Measurements from ENCODE around the gene TAGLN.
"Not testable (repeated sequence)": the region's sequence is repeated elsewhere in the genome, so short reads cannot be mapped to it uniquely, and the experiment has no call there.

TAGLN gene

GRCh38 chr11:117195258-117195657 is 3.9 kb upstream of the TAGLN start:
- DNase-seq (ENCODE audit: low read depth in 1 of 2, low spot score in 1 of 2) = no peak

DNA sequence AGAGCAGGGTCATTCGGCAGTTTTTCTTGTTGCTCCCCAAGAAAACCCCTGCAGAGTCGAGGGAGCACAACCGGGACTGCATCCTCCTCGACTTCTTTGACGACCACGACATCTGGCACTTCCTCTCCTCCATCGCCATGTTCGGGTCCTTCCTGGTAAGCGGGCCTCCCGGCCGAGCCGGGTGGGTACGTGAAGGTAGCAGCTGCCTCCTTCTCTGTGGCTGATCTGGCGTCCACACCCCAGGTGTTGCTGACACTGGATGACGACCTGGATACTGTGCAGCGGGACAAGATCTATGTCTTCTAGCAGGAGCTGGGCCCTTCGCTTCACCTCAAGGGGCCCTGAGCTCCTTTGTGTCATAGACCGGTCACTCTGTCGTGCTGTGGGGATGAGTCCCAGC is 3.4 kb upstream of the TAGLN start:
- no peak for DNase-seq (ENCODE audit: low read depth in 1 of 2, low spot score in 1 of 2)

- DNase-seq (ENCODE audit: low read depth in 1 of 2, low spot score in 1 of 2) = no peak
Observed at GRCh38 chr11:117197006-117197405, 2.2 kb upstream of the TAGLN start.

GRCh38 chr11:117197516-117198456 is 1.4 kb upstream of the TAGLN start:
- no peak for DNase-seq (ENCODE audit: low read depth in 1 of 2, low spot score in 1 of 2)

DNA sequence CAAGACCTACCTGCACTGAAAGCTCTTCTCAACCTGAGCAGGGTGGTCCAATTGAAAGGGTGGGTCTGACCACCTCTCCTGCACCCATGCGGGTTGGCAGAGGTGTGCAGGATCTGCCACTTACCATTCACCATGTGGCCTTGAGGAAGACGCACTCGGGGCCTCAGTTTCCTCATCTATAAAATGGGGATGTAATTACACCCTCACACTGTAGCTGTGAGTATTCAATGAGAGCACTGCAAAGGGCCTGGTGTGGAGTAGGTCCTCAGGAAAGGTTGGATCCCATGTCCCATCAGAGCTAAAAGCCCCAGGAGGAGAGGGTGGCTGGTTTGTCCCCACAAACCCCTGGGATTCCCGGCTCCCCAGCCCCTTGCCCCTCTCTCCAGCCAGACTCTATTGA is 557 bp upstream of the TAGLN start:
- no peak for DNase-seq (ENCODE audit: low read depth in 1 of 2, low spot score in 1 of 2)

GRCh38 chr11:117199916-117200812 is 994 bp downstream of the TAGLN start:
- no peak for DNase-seq (ENCODE audit: low read depth in 1 of 2, low spot score in 1 of 2)

DNA sequence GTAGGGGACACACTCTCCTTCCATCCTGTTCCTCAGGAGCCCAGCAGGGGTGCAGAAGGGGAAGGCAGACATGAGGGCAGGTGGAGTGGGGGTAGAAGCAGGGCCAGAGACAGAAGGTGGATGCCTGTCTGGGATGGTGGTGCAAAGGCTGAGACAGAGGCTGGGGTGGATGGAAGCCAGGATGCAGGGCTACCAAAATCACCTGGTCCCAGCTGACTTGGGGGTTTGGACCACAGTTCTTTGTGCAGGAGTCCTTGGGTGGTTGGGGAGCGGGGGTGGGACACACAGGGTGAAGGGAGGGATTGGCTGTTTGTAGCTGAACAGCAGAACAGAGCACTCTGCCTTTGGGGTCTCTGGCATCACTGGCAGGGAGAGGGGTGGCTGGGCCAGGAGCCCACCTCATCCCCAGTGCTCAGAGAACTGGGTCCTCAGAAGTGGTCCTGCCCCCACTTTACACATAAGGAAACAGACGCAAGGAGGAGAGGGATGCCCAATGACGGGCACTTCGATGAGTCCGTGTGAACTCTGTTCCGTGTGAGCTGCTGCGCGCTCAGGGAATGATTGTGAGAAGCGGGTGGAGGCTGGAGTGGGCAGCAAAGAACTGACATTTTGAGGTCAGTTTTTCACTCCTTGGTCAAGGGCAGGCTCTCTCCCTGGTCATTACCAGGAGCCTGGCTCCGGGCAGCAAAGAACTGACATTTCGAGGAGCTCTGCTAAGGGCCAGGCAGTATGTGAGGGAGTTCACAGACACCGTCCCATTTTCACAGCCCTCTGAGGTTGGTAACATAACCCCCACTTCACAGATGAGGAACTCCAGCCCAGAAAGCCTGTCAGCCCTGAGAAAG is 1.9 kb downstream of the TAGLN start:
- no peak for DNase-seq (ENCODE audit: low read depth in 1 of 2, low spot score in 1 of 2)

DNA sequence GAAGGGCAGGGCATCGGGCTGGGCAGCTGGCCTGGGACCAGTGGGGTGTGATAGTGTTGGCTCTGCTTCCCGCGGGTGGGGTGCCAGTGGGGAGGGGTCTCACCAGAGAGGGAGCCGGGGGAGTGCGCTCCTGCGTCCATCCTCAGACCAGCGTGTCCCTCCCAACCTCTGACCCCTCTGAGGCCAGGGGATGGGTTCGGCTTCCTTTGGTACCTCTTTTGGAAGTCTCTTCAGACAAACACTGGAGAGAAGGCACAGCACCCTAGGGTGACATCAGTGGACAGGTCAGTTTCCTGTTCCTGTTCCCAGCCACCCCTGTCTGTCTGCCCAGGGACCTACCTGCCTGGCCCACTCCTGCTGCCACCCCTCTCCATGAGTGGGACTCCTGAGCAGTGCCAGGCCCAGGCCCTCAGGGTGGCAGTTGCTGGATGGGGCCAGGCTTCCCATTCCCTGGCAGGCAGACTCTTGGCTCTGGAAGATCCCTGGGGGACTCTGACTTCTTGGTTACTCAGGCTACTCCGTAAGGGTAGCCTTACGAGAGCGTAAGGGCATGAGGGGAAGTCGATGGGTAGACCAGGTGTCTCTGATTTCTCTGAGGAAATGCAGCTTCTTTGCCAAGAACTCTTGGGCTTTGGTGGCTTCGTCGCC is 2.6 kb downstream of the TAGLN start:
- DNase-seq (ENCODE audit: low read depth in 1 of 2, low spot score in 1 of 2) = no peak

DNA sequence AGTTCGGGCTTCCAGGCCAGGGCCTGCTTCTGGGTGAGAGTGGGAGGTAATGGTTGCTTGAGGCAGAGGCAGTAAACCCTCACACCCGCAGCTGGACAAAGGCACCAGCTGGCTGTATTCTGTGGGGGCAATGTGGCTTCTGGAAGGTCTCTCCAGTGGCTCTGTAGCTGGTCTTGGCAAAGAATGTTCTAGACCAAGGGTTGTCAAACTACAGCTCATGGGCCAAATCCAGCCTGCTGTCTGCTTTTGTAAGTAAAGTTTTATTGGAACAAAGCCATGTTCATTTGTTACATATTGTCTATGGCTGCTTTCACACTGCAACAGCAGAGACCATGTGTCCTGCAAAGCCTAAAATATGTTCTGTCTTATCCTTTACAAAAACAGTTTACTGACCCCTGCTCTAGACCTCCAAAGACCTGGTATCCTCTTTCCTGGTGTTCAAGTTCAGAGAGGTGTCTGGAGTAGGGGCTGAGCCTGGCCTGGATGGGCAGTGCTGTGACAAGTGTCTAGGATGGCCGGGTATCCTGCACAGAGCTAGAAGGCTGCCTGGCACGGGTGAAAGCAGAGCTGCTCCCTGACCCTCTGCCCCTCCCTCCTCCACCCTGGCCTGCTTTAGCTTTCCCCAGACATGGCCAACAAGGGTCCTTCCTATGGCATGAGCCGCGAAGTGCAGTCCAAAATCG is 3.4 kb downstream of the TAGLN start:
- DNase-seq (ENCODE audit: low read depth in 1 of 2, low spot score in 1 of 2) = no peak

DNA sequence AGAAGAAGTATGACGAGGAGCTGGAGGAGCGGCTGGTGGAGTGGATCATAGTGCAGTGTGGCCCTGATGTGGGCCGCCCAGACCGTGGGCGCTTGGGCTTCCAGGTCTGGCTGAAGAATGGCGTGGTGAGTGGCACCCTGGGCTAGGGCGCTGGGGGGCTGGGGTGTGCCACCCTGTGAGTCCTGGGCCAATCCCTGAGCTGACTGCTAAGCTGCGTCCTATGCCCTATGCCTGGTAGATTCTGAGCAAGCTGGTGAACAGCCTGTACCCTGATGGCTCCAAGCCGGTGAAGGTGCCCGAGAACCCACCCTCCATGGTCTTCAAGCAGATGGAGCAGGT is 3.9 kb downstream of the TAGLN start:
- no peak for DNase-seq (ENCODE audit: low read depth in 1 of 2, low spot score in 1 of 2)

DNA sequence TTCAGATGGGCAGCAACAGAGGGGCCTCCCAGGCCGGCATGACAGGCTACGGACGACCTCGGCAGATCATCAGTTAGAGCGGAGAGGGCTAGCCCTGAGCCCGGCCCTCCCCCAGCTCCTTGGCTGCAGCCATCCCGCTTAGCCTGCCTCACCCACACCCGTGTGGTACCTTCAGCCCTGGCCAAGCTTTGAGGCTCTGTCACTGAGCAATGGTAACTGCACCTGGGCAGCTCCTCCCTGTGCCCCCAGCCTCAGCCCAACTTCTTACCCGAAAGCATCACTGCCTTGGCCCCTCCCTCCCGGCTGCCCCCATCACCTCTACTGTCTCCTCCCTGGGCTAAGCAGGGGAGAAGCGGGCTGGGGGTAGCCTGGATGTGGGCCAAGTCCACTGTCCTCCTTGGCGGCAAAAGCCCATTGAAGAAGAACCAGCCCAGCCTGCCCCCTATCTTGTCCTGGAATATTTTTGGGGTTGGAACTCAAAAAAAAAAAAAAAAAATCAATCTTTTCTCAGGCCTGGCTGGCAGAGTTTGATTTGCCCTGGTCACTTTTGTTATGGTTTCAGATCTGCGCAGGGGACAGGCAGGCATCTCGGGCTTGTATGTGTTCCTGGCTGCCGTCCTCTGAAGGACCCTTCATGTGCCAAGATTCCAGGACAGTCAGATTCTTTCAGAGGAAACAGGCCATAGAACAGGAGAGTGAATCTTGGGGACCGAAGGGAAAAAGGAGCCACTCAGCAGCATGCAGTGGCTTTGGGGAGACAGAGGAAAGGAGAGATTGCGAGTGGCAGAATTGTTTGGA is 5.3 kb downstream of the TAGLN start:
- DNase-seq (ENCODE audit: low read depth in 1 of 2, low spot score in 1 of 2) = no peak

GRCh38 chr11:117205211-117205818 is 6.1 kb downstream of the TAGLN start:
- DNase-seq (ENCODE audit: low read depth in 1 of 2, low spot score in 1 of 2) = no peak

DNA sequence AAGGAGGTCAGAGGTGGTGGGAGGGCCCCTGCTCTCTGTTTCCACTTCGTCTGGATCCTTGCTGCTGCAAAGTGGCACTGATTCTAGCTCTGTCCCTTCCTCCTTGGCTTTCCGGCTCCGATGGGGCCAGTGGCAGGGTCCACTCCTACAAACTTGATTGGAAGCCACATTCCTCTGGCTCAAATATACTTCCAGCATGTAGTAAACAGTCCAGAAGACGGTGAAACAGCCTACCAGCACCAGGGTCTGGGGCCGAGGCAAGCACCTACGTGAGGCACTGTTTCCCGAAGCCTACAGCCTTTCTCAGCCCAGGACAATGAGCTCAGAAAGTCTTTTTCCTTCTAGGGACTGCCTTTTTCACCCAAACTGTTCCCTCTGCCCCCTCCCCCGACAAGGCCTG is 6.9 kb downstream of the TAGLN start:
- not testable (repeated sequence) for DNase-seq (ENCODE audit: low read depth in 1 of 2, low spot score in 1 of 2)

- DNase-seq (ENCODE audit: low read depth in 1 of 2, low spot score in 1 of 2) = not testable (repeated sequence)
Observed at GRCh38 chr11:117206859-117207258, 7.7 kb downstream of the TAGLN start.

- DNase-seq (ENCODE audit: low read depth in 1 of 2, low spot score in 1 of 2) = not testable (repeated sequence)
Observed at GRCh38 chr11:117207481-117207880, 8.3 kb downstream of the TAGLN start.

DNA sequence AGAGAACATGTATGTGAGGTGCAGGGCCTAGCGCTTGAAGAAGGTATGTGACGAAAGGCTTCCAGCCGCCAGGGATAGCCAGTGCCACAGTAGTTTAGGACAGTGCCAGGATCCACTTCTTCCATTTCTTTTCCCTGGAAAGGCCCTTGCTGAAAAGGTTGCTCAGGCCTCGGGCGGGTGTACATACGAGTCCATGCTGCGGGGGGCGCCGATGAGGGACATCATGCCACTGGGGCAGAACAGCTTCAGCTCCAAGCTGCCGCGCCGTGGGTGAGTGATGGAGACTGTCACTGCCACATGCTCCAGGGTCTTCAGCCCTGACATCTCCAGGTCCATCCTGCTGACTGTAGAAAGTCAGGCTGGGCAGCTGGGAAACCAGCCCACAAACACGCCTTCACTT is 9.5 kb downstream of the TAGLN start:
- DNase-seq (ENCODE audit: low read depth in 1 of 2, low spot score in 1 of 2) = not testable (repeated sequence)

- not testable (repeated sequence) for DNase-seq (ENCODE audit: low read depth in 1 of 2, low spot score in 1 of 2)
Observed at GRCh38 chr11:117209351-117210125, 10.4 kb downstream of the TAGLN start.

DNA sequence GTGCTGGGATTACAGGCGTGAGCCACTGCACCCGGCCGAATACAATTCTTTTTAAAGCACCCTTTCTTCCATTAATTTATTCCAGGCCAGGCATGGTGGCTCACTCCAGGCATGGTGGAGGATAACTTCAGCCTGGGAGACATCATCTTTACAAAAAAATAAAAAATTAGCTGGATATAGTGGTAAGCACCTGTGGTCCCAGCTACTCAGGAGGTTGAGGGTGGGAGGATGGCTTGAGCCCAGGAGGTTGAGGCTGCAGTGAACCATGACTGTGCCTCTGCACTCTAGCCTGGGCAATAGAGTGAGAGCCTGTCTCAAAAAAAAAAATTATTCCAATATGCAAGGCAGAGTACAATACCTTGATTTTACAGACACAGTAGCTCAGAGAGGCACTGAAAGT is 11.4 kb downstream of the TAGLN start:
- DNase-seq (ENCODE audit: low read depth in 1 of 2, low spot score in 1 of 2) = no peak

Data from activated CD4-positive, alpha-beta T cell treated with anti-CD3 and anti-CD28 coated beads, Interleukin-2, amount 50 U/mL, for 24 hours (primary cell).